Astrocyte of the spinal cord (primary cell): ENCODE data around the gene UAP1L1.
A peak's percentile ranks its signal among the peaks of the same experiment; 100 is the strongest.

Experiments used
- DNase-seq: peaks from one replicate; pipeline ENCODE4 v3.0.0; 2011; ENCODE audit warnings: low read depth, low spot score
- H3K4me3 ChIP-seq: 2 replicates; pipeline ENCODE4 v1.5.1; 2011; ENCODE audit warnings: low read depth, mild to moderate bottlenecking, low read length, moderate library complexity
- CTCF ChIP-seq: IDR thresholded peaks from 2 replicates; pipeline ENCODE4 v1.5.1; 2012; ENCODE audit warnings: low read depth, mild to moderate bottlenecking, low read length, inconsistent platforms
- in situ Hi-C: cut with HindIII; loops from 2 replicates; pipeline ENCODE4 v1.10.0; 2017; ENCODE audit warnings: low sequenced_read_pairs

The UAP1L1 gene

DNA sequence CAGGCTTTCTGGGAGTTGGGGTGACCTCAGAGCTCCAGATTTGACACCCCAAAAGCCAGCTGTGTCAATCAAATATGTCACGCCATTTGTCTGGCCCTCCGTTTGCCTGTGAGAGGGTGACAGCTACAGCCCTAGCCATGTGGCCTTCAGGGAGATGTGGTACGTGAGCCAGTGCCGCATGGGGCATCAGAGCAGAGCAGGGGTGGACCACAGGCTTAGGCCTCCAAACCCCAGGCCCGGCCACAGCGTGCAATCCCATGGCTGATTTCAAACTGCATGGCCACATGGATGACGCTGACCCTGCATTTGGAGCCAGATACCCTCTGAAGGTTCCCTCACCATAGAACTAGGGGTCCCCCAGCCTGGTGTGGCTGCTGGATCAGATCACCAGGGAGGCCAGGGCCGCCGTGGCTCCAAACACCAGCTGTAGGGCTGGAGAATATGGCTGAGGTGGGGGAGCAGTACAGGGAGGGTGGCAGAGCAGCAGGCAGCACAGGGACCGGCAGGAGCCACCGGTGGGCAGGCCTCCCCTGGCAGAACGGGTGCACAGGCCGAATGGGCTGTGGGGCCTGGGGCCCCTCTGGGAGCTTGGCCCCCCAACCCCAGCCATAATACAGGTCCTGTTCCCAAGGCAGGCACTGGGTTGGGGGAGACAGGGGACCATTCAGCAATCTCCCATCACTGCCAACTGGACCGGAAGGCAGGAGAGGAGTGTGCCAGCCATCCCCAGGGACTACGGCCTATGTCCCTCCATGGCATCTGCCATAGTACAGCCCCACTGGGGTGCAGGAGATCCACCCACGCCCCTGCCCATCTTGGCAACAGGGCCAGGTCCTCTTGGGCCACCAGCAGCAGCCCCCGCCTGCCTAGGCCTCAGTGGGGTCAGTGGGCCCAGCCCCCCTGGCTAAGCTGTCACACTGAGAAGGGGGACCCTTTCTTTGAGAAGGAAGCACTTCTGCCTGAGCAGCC lies 8.5 kb upstream of the UAP1L1 start:
- no peak for DNase-seq
- TF ChIP-seq CTCF, result no peak
- H3K4me3 ChIP-seq, result peak overlapping the region; percentile 43
- in situ Hi-C loops, result no loop called here

DNA sequence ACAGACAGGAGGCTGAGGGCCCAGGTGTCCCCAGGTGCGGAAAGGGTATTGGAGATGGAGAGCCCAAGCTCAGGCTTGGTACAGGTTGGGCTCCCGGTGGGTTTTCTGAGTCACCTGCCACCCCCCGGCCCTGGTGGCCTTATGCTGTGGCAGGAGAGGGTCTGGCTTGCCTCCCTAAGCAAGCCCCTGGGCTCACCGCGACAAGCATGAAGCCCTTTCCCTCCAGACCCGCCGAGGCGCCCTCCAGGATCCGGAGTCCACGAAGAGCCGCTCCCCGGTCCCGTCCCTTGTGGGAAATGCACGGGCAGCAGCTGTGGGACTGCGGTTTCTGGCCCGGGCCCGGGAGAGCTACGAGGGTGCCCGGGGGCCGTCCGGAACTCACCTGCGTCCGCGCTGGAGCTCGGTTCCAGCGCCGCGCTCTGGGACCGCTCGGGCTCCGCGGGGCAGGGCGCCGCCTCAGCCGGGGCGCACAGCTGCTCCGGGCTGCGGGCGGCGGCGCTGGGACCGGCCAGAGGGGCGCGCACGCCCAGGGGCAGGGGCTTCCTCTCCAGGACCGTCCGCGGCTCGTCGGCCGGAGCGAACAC lies 7.7 kb upstream of the UAP1L1 start:
- DNase-seq, result no peak
- TF ChIP-seq CTCF, result no peak
- in situ Hi-C loops, result no loop called here
- peak overlapping the region; percentile 43 for H3K4me3 ChIP-seq

DNA sequence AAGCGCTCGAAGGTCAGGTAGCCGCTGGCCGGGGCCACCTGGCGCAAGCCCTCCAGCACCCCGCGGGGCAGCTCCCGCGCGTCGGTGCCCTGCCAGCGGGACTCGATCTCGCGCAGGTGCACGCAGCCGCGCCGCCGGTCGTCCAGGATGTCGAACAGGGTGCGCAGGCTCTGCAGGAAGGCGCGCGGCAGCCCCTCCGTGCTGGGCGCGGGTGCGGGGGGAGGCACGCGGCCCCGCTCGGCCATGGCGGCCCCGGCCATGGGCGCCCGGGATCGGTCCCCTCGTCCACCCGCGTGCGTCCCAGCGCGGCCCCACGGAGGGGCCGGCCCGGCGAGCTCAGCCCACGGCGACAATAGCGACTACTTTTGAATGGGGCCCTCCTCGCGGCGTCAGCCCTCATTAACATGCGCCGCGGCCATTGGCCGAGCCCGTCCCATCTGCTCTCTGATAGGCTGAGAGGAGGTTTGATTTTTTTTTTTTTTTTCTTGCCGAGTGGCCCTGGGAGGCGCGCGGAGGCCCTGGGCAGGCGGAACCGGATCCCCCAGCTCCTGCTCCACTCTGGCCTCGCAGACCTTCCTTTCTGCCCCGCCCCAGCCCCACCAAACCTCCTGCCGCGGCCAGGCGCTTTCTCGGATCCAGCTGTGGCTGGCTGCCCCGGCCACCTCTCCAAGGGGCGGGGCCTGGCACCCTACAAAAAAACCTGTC lies 7.0 kb upstream of the UAP1L1 start, which contains the start of gene SAPCD2:
Gene SAPCD2, minus strand, starts transcription at position 357 of the 705 bp plus-strand sequence. Its CDS starts 97 bp downstream, at position 260.
- peak within 1 kb of the TSS; percentile 43 for H3K4me3 ChIP-seq
- DNase-seq, result peak; percentile 80
- in situ Hi-C loops, result no loop called here
- TF ChIP-seq CTCF, result no peak

DNA sequence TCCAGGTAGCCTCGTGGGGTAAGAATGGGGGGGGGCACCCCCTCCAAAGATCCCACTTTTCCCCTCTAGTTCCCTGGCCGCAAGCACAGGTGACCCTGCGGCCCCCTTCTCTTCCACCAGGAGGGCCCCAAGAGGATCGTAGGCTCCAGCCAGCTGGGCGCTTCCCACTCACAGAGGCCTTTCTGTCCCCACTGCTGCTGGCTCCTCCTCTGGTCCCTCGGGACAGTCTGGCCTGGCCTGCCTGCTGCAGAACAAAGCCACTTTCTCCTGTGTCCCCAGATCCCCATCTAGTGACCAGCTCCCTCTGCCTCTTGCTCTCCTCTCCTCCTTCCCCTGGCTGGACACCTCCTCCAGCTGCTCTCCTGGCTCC lies 6.4 kb upstream of the UAP1L1 start:
- peak overlapping the region; percentile 40 for H3K4me3 ChIP-seq
- in situ Hi-C loops, result no loop called here
- peak; percentile 10 for TF ChIP-seq CTCF
- DNase-seq, result no peak

DNA sequence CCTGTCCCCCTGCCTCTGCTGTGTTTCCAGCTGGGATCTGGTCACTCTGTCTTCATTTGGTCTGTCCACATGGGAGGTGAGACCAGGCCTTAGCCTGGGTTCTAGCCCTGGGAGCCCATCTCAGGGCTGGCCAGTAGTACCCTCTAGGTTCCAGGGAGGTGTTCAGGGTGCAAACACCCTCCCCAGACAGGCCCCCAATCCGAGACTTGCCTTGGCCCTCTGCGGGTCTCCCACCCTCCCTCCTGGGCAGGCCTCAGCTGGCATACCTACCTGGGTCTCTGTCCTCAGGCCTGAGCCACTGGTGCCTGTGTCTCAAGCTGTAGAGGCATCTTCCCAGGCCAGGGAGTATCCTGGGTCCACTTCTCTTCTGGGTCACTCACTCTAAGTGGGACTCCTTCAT lies 6.0 kb upstream of the UAP1L1 start:
- in situ Hi-C loops, result no loop called here
- no peak for DNase-seq
- no peak for TF ChIP-seq CTCF
- H3K4me3 ChIP-seq, result no peak overlapping the region

- TF ChIP-seq CTCF, result no peak
- in situ Hi-C loops, result no loop called here
- no peak overlapping the region for H3K4me3 ChIP-seq
- DNase-seq, result no peak
Measured at GRCh38 chr9:137073992-137074399, 3.3 kb upstream of the UAP1L1 start.
